Memory B cell (primary cell): Measurements from ENCODE around the gene NDFIP1.

Experiments used
- ATAC-seq: fragments of 150-1000 bp; cut with Tn5 transposase; 2 replicates; pipeline ENCODE4 v1.10.0; 2021; ENCODE audit warnings: low read depth, mild to moderate bottlenecking, moderate library complexity
- DNase-seq, 2 donors: peaks; one replicate each; pipeline ENCODE4 v3.0.0; 2022; ENCODE audit warnings: low spot score in 2 of 2
- H3K27ac Mint-ChIP-seq: one replicate; pipeline ENCODE4 v1.8.0; 2022; ENCODE audit warnings: mild to moderate bottlenecking, moderate library complexity, mixed read lengths
- H3K27me3 Mint-ChIP-seq: one replicate; pipeline ENCODE4 v1.8.0; 2022; ENCODE audit warnings: mixed read lengths
- H3K36me3 Mint-ChIP-seq: one replicate; pipeline ENCODE4 v1.8.0; 2022; ENCODE audit warnings: mild to moderate bottlenecking, mixed read lengths
- H3K4me1 Mint-ChIP-seq: one replicate; pipeline ENCODE4 v1.8.0; 2022; ENCODE audit warnings: mixed read lengths
- H3K4me3 Mint-ChIP-seq: one replicate; pipeline ENCODE4 v1.8.0; 2022; ENCODE audit warnings: mild to moderate bottlenecking, moderate library complexity, mixed read lengths
- H3K9me3 Mint-ChIP-seq: one replicate; pipeline ENCODE4 v1.8.0; 2022; ENCODE audit warnings: mixed read lengths

NDFIP1 gene

GRCh38 chr5:142108432-142109330 is at the start of gene NDFIP1:
NDFIP1 (plus strand) TSS chr5:142108779; CDS start chr5:142108975, 196 bp downstream.
- Mint-ChIP-seq H3K9me3 (no peaks in the 10 kb centered on the region), H3K4me1 (peaks cover 24% of the 10 kb centered on the region), H3K27me3 (no peaks in the 10 kb centered on the region), H3K4me3 (peak within 1 kb of the TSS; percentile 79), H3K27ac (peak within 1 kb of the TSS; percentile 63), H3K36me3 (peaks cover 4% of the 10 kb centered on the region)
- peak; percentile 80 for DNase-seq
- ATAC-seq = peak; percentile 94

DNA sequence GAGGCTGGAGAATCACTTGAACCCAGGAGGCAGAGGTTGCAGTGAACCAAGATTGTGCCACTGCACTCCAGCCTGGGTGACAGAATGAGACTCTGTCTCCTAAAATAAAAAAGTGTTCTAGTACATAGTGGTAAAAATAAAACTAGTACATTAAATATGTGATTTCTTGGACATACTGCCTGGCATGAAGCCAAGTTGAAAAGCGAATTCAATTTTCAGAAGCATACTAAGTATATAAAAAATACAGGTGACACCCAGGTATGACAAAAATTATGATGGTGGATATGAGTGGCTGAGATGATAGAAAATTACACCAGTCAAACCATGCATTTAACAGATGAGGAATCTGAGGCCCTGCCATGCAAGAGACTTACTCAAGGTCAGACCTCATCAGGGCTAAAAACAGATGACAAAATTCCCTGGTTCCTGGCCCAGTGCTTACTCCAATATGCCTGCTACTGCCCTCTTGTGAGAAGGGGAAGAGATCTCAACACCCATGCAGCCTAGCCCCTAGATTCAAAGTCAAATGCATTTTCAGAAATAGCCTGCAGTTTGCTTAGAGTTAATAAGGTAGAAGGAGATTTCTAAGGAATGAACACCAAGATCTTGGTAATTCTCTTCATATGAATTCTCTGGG is 49.2 kb upstream of the NDFIP1 start:
- Mint-ChIP-seq H3K9me3 (no peaks in the 10 kb centered on the region), H3K4me3 (no peak overlapping the region), H3K4me1 (peaks cover 4% of the 10 kb centered on the region), H3K27me3 (peaks cover 7% of the 10 kb centered on the region), H3K36me3 (no peaks in the 10 kb centered on the region), H3K27ac (no peak overlapping the region)
- DNase-seq = no peak
- ATAC-seq = no peak

GRCh38 chr5:142063376-142063775 is 45.2 kb upstream of the NDFIP1 start:
- H3K36me3 Mint-ChIP-seq = no peaks in the 10 kb centered on the region
- peaks cover 11% of the 10 kb centered on the region for H3K27me3 Mint-ChIP-seq
- H3K4me1 Mint-ChIP-seq = peaks cover 4% of the 10 kb centered on the region
- no peak overlapping the region for H3K27ac Mint-ChIP-seq
- no peak for ATAC-seq
- no peaks in the 10 kb centered on the region for H3K9me3 Mint-ChIP-seq
- H3K4me3 Mint-ChIP-seq = no peak overlapping the region
- no peak for DNase-seq

DNA sequence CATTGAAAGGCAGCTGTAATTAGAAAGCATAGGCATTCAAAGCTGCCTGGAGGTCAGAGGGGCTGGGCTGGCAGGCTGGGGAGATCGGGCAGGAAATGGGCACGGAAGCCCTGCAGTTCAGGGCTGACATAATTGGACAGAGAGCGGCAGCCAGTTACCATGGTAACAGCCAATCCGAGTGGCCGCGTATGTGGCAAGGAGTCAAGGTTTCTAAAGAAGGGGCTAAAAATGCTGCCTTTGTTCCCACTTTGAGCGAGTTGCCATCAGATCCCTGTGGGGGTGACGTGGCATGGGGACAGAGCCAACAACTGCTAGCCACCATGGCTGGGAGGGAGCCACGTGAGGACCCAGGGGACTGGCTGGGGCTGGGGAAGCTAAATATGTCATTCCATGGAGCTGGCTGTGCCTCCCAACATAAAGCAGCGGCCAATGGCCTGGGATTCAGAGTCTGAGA is 44.7 kb upstream of the NDFIP1 start:
- Mint-ChIP-seq H3K27me3 (peaks cover 11% of the 10 kb centered on the region), H3K9me3 (no peaks in the 10 kb centered on the region), H3K4me1 (peaks cover 4% of the 10 kb centered on the region), H3K36me3 (no peaks in the 10 kb centered on the region), H3K4me3 (no peak overlapping the region), H3K27ac (no peak overlapping the region)
- ATAC-seq (no peak), DNase-seq (no peak)

GRCh38 chr5:142065273-142065672 is 43.3 kb upstream of the NDFIP1 start:
- Mint-ChIP-seq H3K36me3 (no peaks in the 10 kb centered on the region), H3K27ac (no peak overlapping the region), H3K27me3 (peaks cover 14% of the 10 kb centered on the region), H3K4me1 (peaks cover 4% of the 10 kb centered on the region), H3K4me3 (no peak overlapping the region), H3K9me3 (no peaks in the 10 kb centered on the region)
- DNase-seq = no peak
- ATAC-seq = no peak

GRCh38 chr5:142069606-142070399 is 38.8 kb upstream of the NDFIP1 start:
- Mint-ChIP-seq H3K9me3 (peaks cover 1% of the 10 kb centered on the region), H3K4me3 (no peak overlapping the region), H3K4me1 (no peaks in the 10 kb centered on the region), H3K27ac (no peak overlapping the region), H3K27me3 (peaks cover 11% of the 10 kb centered on the region), H3K36me3 (no peaks in the 10 kb centered on the region)
- DNase-seq = no peak
- ATAC-seq = no peak

DNA sequence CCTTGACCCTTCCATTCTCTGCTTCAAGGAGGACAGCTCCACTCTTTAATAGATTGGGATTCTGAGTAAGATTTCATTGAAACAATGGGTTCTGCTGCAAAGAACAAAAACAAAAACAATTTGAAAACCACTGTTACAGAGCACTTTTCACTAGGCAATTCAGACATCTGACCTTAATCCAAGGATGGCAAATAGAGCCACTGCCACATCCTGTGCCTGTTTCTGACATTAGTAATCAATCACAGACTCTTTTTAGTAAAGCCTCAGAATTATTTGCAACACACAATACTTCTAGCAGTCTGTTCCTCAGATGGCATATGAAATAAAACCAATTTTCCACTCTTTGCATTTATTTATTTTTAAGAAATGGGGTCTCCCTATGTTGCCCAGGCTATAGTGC is 37.8 kb upstream of the NDFIP1 start:
- H3K27me3 Mint-ChIP-seq = peaks cover 10% of the 10 kb centered on the region
- ATAC-seq (no peak), DNase-seq (no peak)
- no peaks in the 10 kb centered on the region for H3K4me1 Mint-ChIP-seq
- no peak overlapping the region for H3K4me3 Mint-ChIP-seq
- H3K27ac Mint-ChIP-seq = no peak overlapping the region
- peaks cover 1% of the 10 kb centered on the region for H3K9me3 Mint-ChIP-seq
- H3K36me3 Mint-ChIP-seq = no peaks in the 10 kb centered on the region

GRCh38 chr5:142072488-142072887 is 36.1 kb upstream of the NDFIP1 start:
- Mint-ChIP-seq H3K4me3 (no peak overlapping the region), H3K9me3 (peaks cover 1% of the 10 kb centered on the region), H3K27me3 (peaks cover 5% of the 10 kb centered on the region), H3K36me3 (no peaks in the 10 kb centered on the region), H3K27ac (no peak overlapping the region), H3K4me1 (no peaks in the 10 kb centered on the region)
- no peak for ATAC-seq
- DNase-seq = no peak

GRCh38 chr5:142073362-142073988 is 35.1 kb upstream of the NDFIP1 start:
- Mint-ChIP-seq H3K27ac (no peak overlapping the region), H3K4me3 (no peak overlapping the region), H3K9me3 (peaks cover 1% of the 10 kb centered on the region), H3K36me3 (no peaks in the 10 kb centered on the region), H3K27me3 (peaks cover 5% of the 10 kb centered on the region), H3K4me1 (no peaks in the 10 kb centered on the region)
- DNase-seq (no peak), ATAC-seq (no peak)

DNA sequence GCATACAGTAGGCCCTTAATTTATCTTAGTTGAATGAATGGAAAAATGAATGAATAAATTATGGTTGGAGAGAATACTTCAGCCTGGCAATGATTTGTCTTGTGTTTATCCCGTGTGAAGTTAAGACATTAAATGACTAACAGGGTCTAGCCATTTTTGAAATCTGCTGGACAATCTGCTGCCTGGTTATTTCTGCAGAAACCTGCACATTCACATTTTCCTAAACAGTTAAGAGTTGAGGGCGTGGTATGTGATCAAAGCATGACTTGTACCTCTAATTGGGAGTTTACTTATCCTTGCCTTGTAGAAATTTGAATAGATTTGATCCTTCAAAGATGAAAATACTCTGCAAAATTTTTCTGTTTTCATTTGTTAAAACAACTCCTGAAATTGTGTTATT is 34.6 kb upstream of the NDFIP1 start:
- Mint-ChIP-seq H3K4me3 (no peak overlapping the region), H3K36me3 (no peaks in the 10 kb centered on the region), H3K27me3 (peaks cover 5% of the 10 kb centered on the region), H3K27ac (no peak overlapping the region), H3K9me3 (peaks cover 1% of the 10 kb centered on the region), H3K4me1 (no peaks in the 10 kb centered on the region)
- ATAC-seq = no peak
- DNase-seq = no peak

DNA sequence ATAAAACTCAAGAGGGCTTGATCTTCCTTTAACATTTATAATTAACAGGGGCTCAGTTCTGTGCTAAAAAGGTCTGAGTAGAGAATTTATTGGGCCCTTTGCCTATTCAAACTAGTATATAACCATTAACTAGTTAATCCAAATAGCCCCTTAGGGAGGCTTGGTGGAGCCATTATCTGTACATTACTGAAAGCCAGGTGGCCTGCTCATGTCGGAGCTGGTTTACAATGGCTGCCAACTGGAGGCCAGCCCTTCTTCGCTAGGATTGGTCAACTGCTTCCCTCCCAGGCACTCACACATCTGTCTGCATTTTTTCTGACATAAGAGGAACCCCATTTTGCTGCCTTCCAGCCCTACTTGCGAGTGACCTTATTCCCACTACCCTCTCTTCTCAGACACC is 30.4 kb upstream of the NDFIP1 start:
- DNase-seq (no peak), ATAC-seq (no peak)
- no peak overlapping the region for H3K27ac Mint-ChIP-seq
- H3K9me3 Mint-ChIP-seq = no peaks in the 10 kb centered on the region
- H3K36me3 Mint-ChIP-seq = no peaks in the 10 kb centered on the region
- no peak overlapping the region for H3K4me3 Mint-ChIP-seq
- H3K27me3 Mint-ChIP-seq = peaks cover 6% of the 10 kb centered on the region
- H3K4me1 Mint-ChIP-seq = no peaks in the 10 kb centered on the region

- ATAC-seq = no peak
- no peak overlapping the region for H3K4me3 Mint-ChIP-seq
- no peaks in the 10 kb centered on the region for H3K36me3 Mint-ChIP-seq
- DNase-seq = no peak
- no peaks in the 10 kb centered on the region for H3K4me1 Mint-ChIP-seq
- H3K27ac Mint-ChIP-seq = no peak overlapping the region
- no peaks in the 10 kb centered on the region for H3K9me3 Mint-ChIP-seq
- H3K27me3 Mint-ChIP-seq = peaks cover 6% of the 10 kb centered on the region
Measured at GRCh38 chr5:142078706-142079105, 29.9 kb upstream of the NDFIP1 start.

- H3K36me3 Mint-ChIP-seq = no peaks in the 10 kb centered on the region
- no peaks in the 10 kb centered on the region for H3K4me1 Mint-ChIP-seq
- H3K9me3 Mint-ChIP-seq = no peaks in the 10 kb centered on the region
- peaks cover 5% of the 10 kb centered on the region for H3K27me3 Mint-ChIP-seq
- no peak overlapping the region for H3K4me3 Mint-ChIP-seq
- ATAC-seq (no peak), DNase-seq (no peak)
- H3K27ac Mint-ChIP-seq = no peak overlapping the region
Measured at GRCh38 chr5:142079306-142079721, 29.3 kb upstream of the NDFIP1 start.
